ENCODE data around the gene EVI5L. TPM values are rescaled to one million over a fixed set of nuclear protein-coding genes. Genes with fewer than 3 reads are reported as not detected.

EVI5L gene
- total and polyA plus RNA-seq, 2 of the 8 experiments (the other 6 are each of a cell fraction or from before 2014, with no cell fraction given), result 7.2 to 11.0 TPM

- no peaks in the 10 kb centered on the region for H4K20me1 ChIP-seq (replicated peaks in 1 of 2; ENCODE audit: control insufficient read depth in 1 of 2, insufficient read depth in 2 of 2, low read length in 2 of 2)
- peaks cover 0 to 15% of the 10 kb centered on the region in 2 experiments; a peak in 2 of 4 replicates for H3K79me2 ChIP-seq (ENCODE audit: control insufficient read depth in 1 of 2, insufficient read depth in 2 of 2, low read length in 2 of 2)
- no peak overlapping the region for H2BK12ac ChIP-seq (ENCODE audit: low read depth, low read length)
- FAIRE-seq (no peak), DNase-seq (ENCODE audit: low read depth in 1 of 2, low spot score in 2 of 2) (no peak)
- no peak overlapping the region for H2AFZ ChIP-seq (ENCODE audit: low read length)
- no peak overlapping the region for H4K5ac ChIP-seq (ENCODE audit: insufficient read length, low read depth, low read length)
- H3K23me2 ChIP-seq (ENCODE audit: low read depth, low read length), result peaks cover 13% of the 10 kb centered on the region
- H3K36me3 ChIP-seq (ENCODE audit: control insufficient read depth in 2 of 4, insufficient read depth in 4 of 4, low read length in 3 of 4), result no peaks in the 10 kb centered on the region; a peak in 2 of 8 replicates
- no peak overlapping the region for H3K18ac ChIP-seq (ENCODE audit: extremely low read depth, low read length)
- ChIA-PET POLR2A (ENCODE audit: partially characterized antibody) (interaction anchor here (0.7 to 5.0 kb wide), 13 partner anchors 7 to 48 kb away, joined by 3 to 22 read pairs (median 7); partner anchors contain the start of genes LRRC8E, SNAPC2, TGFBR3L and TIMM44), CTCF (ENCODE audit: partially characterized antibody) (interaction anchor here (0.6 to 4.9 kb wide), 18 partner anchors 10 to 1393 kb away, joined by 3 to 21 read pairs (median 4); partner anchors contain the start of genes LRRC8E and TGFBR3L)
- no peak overlapping the region for H4K91ac ChIP-seq (replicated peaks; ENCODE audit: insufficient read length, low read length)
- no peak overlapping the region for H3K27ac ChIP-seq (ENCODE audit: low read depth, low read length)
- no peak overlapping the region for H2BK5ac ChIP-seq (ENCODE audit: low read depth, low read length)
- peaks cover 0 to 13% (median 7%) of the 10 kb centered on the region in 4 experiments; a peak in 5 of 7 replicates for H3K4me1 ChIP-seq (replicated peaks in 1 of 4; ENCODE audit: control insufficient read depth in 3 of 4, insufficient read depth in 4 of 4, low read length in 3 of 4)
- no peaks in the 10 kb centered on the region for H3K27me3 ChIP-seq (replicated peaks in 1 of 4; ENCODE audit: control insufficient read depth in 3 of 4, extremely low read depth in 1 of 4, insufficient read depth in 3 of 4, low read length in 3 of 4)
- H3K14ac ChIP-seq (ENCODE audit: insufficient read length), result no peak overlapping the region
- no peak overlapping the region for H3K4me2 ChIP-seq (ENCODE audit: insufficient read depth in 1 of 2, low read depth in 2 of 2, low read length in 2 of 2)
- H4K8ac ChIP-seq (ENCODE audit: extremely low read depth, insufficient read depth, low read length), result no peak overlapping the region
- H3K9ac ChIP-seq (replicated peaks in 1 of 4; ENCODE audit: extremely low read depth in 1 of 4, low read depth in 3 of 4, low read length in 3 of 4), result no peak overlapping the region
- no peak overlapping the region for H3K4ac ChIP-seq (replicated peaks; ENCODE audit: insufficient read length, low read depth, low read length)
- no peak overlapping the region for H2BK15ac ChIP-seq (ENCODE audit: low read length)
- WGBS, 2 experiments (ENCODE audit: extremely low coverage in 1 of 2, insufficient coverage in 1 of 2, insufficient read length in 1 of 2, insufficient replicate concordance in 2 of 2, low coverage in 1 of 2, low lambda C conversion rate in 2 of 2, missing lambda C conversion rate in 1 of 2), result 93% methylated on average over 7 of the region's 7 CpGs; no CpG with 5 or more reads in 1 of the 2 experiments
- peaks cover 9% of the 10 kb centered on the region for H3K79me1 ChIP-seq (ENCODE audit: low read depth, low read length)
- H2BK20ac ChIP-seq (ENCODE audit: low read length), result no peak overlapping the region
- no peaks in the 10 kb centered on the region for H3K9me3 ChIP-seq (ENCODE audit: insufficient read depth in 2 of 2, low read depth in 1 of 2, low read length in 1 of 2)
- no peak overlapping the region for H2BK120ac ChIP-seq (replicated peaks; ENCODE audit: low read depth, low read length)
- no peak overlapping the region for H3K23ac ChIP-seq (ENCODE audit: insufficient read length)
- no peak overlapping the region for H3K56ac ChIP-seq (replicated peaks; ENCODE audit: insufficient read length, low read depth, low read length)
- no peak overlapping the region for H3K4me3 ChIP-seq (ENCODE audit: extremely low read depth in 1 of 4, insufficient read depth in 2 of 4, low read depth in 3 of 4, low read length in 4 of 4)
- no peak overlapping the region for H2AK5ac ChIP-seq (ENCODE audit: low read depth, low read length)
- no peak for TF ChIP-seq TCF12 (IDR thresholded peaks at IDR 0.05; ENCODE audit: low read depth, low read length)
- no peak for TF ChIP-seq KDM5A (IDR thresholded peaks at IDR 0.05; ENCODE audit: low read length)
- TF ChIP-seq ZNF274 (IDR thresholded peaks at IDR 0.05; ENCODE audit: borderline replicate concordance, extremely low read depth, low read length), result no peak
- TF ChIP-seq MAFK (IDR thresholded peaks at IDR 0.05; ENCODE audit: low read depth, low read length), result no peak
- TF ChIP-seq SIX5 (IDR thresholded peaks at IDR 0.05; ENCODE audit: low read depth, low read length), result no peak
- no peak for TF ChIP-seq SP4 (IDR thresholded peaks at IDR 0.05; ENCODE audit: low read length)
- no peak for TF ChIP-seq RBBP5 (IDR thresholded peaks at IDR 0.05; ENCODE audit: borderline replicate concordance, low read depth, low read length)
- TF ChIP-seq, protein P1, sequence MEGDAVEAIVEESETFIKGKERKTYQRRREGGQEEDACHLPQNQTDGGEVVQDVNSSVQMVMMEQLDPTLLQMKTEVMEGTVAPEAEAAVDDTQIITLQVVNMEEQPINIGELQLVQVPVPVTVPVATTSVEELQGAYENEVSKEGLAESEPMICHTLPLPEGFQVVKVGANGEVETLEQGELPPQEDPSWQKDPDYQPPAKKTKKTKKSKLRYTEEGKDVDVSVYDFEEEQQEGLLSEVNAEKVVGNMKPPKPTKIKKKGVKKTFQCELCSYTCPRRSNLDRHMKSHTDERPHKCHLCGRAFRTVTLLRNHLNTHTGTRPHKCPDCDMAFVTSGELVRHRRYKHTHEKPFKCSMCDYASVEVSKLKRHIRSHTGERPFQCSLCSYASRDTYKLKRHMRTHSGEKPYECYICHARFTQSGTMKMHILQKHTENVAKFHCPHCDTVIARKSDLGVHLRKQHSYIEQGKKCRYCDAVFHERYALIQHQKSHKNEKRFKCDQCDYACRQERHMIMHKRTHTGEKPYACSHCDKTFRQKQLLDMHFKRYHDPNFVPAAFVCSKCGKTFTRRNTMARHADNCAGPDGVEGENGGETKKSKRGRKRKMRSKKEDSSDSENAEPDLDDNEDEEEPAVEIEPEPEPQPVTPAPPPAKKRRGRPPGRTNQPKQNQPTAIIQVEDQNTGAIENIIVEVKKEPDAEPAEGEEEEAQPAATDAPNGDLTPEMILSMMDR (IDR thresholded peaks at IDR 0.05; ENCODE audit: control extremely low read depth in 1 of 3, insufficient read depth in 1 of 3, low read depth in 1 of 3, low read length in 3 of 3), result no peak
- TF ChIP-seq POU5F1 (IDR thresholded peaks at IDR 0.05; ENCODE audit: low read depth, low read length), result no peak
These were observed 71.3 kb downstream of the EVI5L start for GRCh38 chr19:7901337-7901736.
